GM12892 (cell line): ENCODE results near the gene CATSPERE.

Source experiments
- POLR2A ChIP-seq: IDR thresholded peaks from 2 replicates; pipeline ENCODE4 v1.6.1; 2011; ENCODE audit warnings: low read depth, low read length, control low read depth
- POLR2AphosphoS5 ChIP-seq: IDR thresholded peaks from 2 replicates; pipeline ENCODE4 v1.6.1; 2011; ENCODE audit warnings: low read depth, low read length, control low read depth

- no peak for TF ChIP-seq POLR2A
- no peak for TF ChIP-seq POLR2AphosphoS5
Observed at GRCh38 chr1:244436336-244437085, 24.6 kb upstream of the CATSPERE start.
